ENCODE results near the gene BTN2A1. TPM values are rescaled to one million over a fixed set of nuclear protein-coding genes. Genes with fewer than 3 reads are reported as not detected.

The BTN2A1 gene
- total and polyA plus RNA-seq, 2 donors from 2014 or later: 15.6 to 19.1 TPM

DNA sequence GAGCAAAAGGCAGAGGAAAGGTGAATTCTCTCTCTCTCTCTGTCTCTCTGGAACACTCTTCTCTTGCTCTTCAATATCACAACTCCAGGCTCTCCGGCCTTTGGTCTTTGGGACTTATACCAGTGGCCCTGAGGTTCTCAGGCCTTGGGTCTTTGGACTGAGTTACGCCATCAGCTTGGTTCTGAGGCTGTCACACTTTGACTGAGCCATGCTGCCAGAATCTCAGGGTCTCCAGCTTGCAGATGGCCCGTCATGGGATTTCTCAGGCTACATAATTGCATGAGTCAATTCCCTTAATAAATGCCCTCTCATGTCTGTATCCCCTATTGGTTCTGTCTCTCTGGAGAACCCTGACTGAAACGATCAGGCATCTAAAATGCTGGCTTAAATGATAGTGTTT is 12.9 kb downstream of the BTN2A1 start:
- Histone ChIP-seq H3K27ac (ENCODE audit: low read depth in 2 of 2, low read length in 2 of 2) (no peak overlapping the region), H3K36me3 (ENCODE audit: control insufficient read depth in 2 of 3, insufficient read depth in 3 of 3, low read length in 3 of 3) (peaks cover 7 to 25% (median 23%) of the 10 kb centered on the region in 3 donors), H3K9ac (ENCODE audit: low read length in 3 of 3) (no peak overlapping the region), H3K27me3 (ENCODE audit: control insufficient read depth, insufficient read depth, low read length) (no peaks in the 10 kb centered on the region), H3K4me1 (ENCODE audit: control insufficient read depth in 2 of 3, insufficient read depth in 2 of 3, low read depth in 1 of 3, low read length in 3 of 3) (peaks cover 0 to 5% (median 4%) of the 10 kb centered on the region in 3 donors), H3K4me3 (ENCODE audit: low read length in 3 of 3) (no peak overlapping the region), H3K9me3 (ENCODE audit: control insufficient read depth in 2 of 3, insufficient read depth in 1 of 3, low read length in 3 of 3) (no peaks in the 10 kb centered on the region)
- intact Hi-C loops (cut with DNase I): no loop called here
- FAIRE-seq (no peak), DNase-seq (no peak)
- TF ChIP-seq, protein P1, sequence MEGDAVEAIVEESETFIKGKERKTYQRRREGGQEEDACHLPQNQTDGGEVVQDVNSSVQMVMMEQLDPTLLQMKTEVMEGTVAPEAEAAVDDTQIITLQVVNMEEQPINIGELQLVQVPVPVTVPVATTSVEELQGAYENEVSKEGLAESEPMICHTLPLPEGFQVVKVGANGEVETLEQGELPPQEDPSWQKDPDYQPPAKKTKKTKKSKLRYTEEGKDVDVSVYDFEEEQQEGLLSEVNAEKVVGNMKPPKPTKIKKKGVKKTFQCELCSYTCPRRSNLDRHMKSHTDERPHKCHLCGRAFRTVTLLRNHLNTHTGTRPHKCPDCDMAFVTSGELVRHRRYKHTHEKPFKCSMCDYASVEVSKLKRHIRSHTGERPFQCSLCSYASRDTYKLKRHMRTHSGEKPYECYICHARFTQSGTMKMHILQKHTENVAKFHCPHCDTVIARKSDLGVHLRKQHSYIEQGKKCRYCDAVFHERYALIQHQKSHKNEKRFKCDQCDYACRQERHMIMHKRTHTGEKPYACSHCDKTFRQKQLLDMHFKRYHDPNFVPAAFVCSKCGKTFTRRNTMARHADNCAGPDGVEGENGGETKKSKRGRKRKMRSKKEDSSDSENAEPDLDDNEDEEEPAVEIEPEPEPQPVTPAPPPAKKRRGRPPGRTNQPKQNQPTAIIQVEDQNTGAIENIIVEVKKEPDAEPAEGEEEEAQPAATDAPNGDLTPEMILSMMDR (IDR thresholded peaks at IDR 0.05; ENCODE audit: borderline replicate concordance, extremely low read depth, insufficient read depth): no peak

DNA sequence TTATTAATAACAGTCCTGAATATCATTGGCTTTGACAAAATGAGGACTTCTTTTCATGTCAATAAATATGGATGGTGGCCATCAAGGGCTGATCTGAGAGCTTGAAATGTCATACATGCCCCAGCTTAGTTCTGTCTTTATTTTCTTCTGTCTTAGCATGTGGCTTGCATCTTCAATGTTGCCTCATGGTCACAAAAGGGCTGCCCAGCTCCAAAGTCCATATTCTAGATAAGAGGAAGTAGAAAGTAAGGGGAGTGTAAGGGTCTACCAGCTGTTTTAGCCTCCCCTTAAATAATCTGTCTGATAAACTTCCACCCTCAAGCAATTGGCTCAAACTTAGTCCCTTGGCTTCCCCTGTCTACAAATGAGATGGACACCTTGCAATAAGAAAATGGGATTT is 14.2 kb downstream of the BTN2A1 start:
- H3K36me3 ChIP-seq (ENCODE audit: control insufficient read depth in 2 of 3, insufficient read depth in 3 of 3, low read length in 3 of 3): peaks cover 0 to 12% (median 11%) of the 10 kb centered on the region in 3 donors
- H3K27me3 ChIP-seq (ENCODE audit: control insufficient read depth, insufficient read depth, low read length): no peaks in the 10 kb centered on the region
- intact Hi-C loops (cut with DNase I): no loop called here
- H3K27ac ChIP-seq (ENCODE audit: low read depth in 2 of 2, low read length in 2 of 2): no peak overlapping the region
- FAIRE-seq (no peak), DNase-seq (no peak)
- TF ChIP-seq, protein P1 (IDR thresholded peaks at IDR 0.05; ENCODE audit: borderline replicate concordance, extremely low read depth, insufficient read depth): no peak
- no peak overlapping the region for H3K9ac ChIP-seq (ENCODE audit: low read length in 3 of 3)
- peaks cover 0 to 5% (median 4%) of the 10 kb centered on the region in 3 donors for H3K4me1 ChIP-seq (ENCODE audit: control insufficient read depth in 2 of 3, insufficient read depth in 2 of 3, low read depth in 1 of 3, low read length in 3 of 3)
- no peak overlapping the region for H3K4me3 ChIP-seq (ENCODE audit: low read length in 3 of 3)
- no peaks in the 10 kb centered on the region for H3K9me3 ChIP-seq (ENCODE audit: control insufficient read depth in 2 of 3, insufficient read depth in 1 of 3, low read length in 3 of 3)

DNA sequence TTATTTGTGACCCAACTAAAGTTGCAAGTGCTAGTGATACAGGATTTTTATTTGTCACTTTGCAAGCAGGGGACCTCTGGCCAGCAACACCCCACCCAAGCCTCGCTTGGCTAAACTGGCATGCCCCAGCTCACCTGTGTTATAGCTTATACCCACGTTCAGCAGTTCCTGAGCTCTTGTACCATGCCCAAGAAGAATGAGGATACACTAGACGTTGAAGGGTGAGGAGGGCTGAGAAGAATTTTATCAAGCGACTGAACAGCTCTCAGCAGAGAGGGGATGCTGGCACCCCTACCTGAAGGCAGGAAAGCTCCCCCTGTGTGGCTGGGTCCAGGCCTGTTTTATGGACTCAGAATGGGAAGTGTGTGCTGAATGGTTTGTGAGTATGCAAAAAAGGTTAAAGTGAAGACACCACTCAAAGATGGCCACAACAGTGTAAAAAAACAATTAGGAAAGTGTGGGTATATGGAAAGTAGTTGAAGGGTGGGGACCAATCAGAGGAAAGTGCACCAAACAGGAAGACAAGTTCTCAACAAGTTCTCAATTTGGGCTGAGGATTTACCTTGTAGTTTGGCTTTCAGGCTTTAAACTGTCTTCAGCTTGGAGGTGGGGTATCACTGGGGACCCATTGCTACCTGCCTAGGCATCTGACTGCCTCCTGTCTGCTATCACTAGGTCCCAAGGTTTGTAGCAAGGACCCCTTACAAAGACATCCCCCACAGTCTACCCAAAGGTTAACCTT is 15.0 kb downstream of the BTN2A1 start:
- H3K4me1 ChIP-seq (ENCODE audit: control insufficient read depth in 2 of 3, insufficient read depth in 2 of 3, low read depth in 1 of 3, low read length in 3 of 3): peaks cover 0 to 5% (median 4%) of the 10 kb centered on the region in 3 donors
- intact Hi-C loops (cut with DNase I): no loop called here
- no peaks in the 10 kb centered on the region for H3K9me3 ChIP-seq (ENCODE audit: control insufficient read depth in 2 of 3, insufficient read depth in 1 of 3, low read length in 3 of 3)
- TF ChIP-seq, protein P1 (IDR thresholded peaks at IDR 0.05; ENCODE audit: borderline replicate concordance, extremely low read depth, insufficient read depth): no peak
- peak overlapping the region in 1 of 2 donors; percentile 92 for H3K27ac ChIP-seq (ENCODE audit: low read depth in 2 of 2, low read length in 2 of 2)
- H3K9ac ChIP-seq (ENCODE audit: low read length in 3 of 3): no peak overlapping the region
- peaks cover 0 to 10% (median 5%) of the 10 kb centered on the region in 3 donors for H3K36me3 ChIP-seq (ENCODE audit: control insufficient read depth in 2 of 3, insufficient read depth in 3 of 3, low read length in 3 of 3)
- H3K4me3 ChIP-seq (ENCODE audit: low read length in 3 of 3): no peak overlapping the region
- DNase-seq (no peak), FAIRE-seq (no peak)
- no peaks in the 10 kb centered on the region for H3K27me3 ChIP-seq (ENCODE audit: control insufficient read depth, insufficient read depth, low read length)
